CD4-positive, alpha-beta memory T cell (primary cell): ENCODE measurements around the gene CMTM3. TPM values are rescaled to one million over a fixed set of nuclear protein-coding genes. Genes with fewer than 3 reads are reported as not detected.
"Not testable (repeated sequence)": the region's sequence is repeated elsewhere in the genome, so short reads cannot be mapped to it uniquely, and the experiment has no call there.

ENCODE experiments used
- CTCF ChIA-PET: fragments of 350-600 bp; sonication (Branson Sonifier 250); formaldehyde crosslinking; loops from one replicate; lab custom pipeline; 2021; ENCODE audit warnings: inconsistent platforms; ENCODE audit not compliant: partially characterized antibody; lab: Charles Lee
- POLR2A ChIA-PET: fragments of 350-600 bp; sonication (Branson Sonifier 250); formaldehyde crosslinking; loops from one replicate; lab custom pipeline; 2021; ENCODE audit not compliant: partially characterized antibody; lab: Charles Lee
- DNase-seq, 5 donors: peaks; one replicate each; pipeline versions ENCODE4 v3.0.0 to v3.0.0-alpha.2; 2020 to 2022; ENCODE audit warnings: mixed read lengths in 1 of 5
- H3K27ac ChIP-seq: one replicate; pipeline ENCODE4 v1.7.0; 2013; ENCODE audit warnings: low read depth, low read length
- H3K27me3 ChIP-seq: 2 replicates; pipeline ENCODE4 v1.7.0; 2013; ENCODE audit warnings: mild to moderate bottlenecking, low read length, moderate library complexity; ENCODE audit not compliant: insufficient read depth
- H3K36me3 ChIP-seq: 2 replicates; pipeline ENCODE4 v1.7.0; 2013; ENCODE audit warnings: mild to moderate bottlenecking, low read length, moderate library complexity; ENCODE audit not compliant: insufficient read depth
- H3K4me1 ChIP-seq: 2 replicates; pipeline ENCODE4 v1.7.0; 2013; ENCODE audit warnings: mild to moderate bottlenecking, low read length, moderate library complexity; ENCODE audit not compliant: insufficient read depth
- H3K4me3 ChIP-seq, 2 donors: one replicate each; pipeline ENCODE4 v1.7.0; 2013; ENCODE audit warnings: low read length in 2 of 2, mild to moderate bottlenecking in 1 of 2
- H3K9me3 ChIP-seq, 2 donors: one replicate each; pipeline ENCODE4 v1.7.0; 2013; ENCODE audit warnings: low read length in 2 of 2, control low read depth in 1 of 2; ENCODE audit not compliant: control insufficient read depth in 1 of 2
- H3K27ac Mint-ChIP-seq, 7 donors: one replicate each; pipeline ENCODE4 v1.8.0; 2020 to 2021; ENCODE audit warnings: mixed read lengths in 7 of 7, mild to moderate bottlenecking in 6 of 7, inconsistent platforms in 3 of 7, moderate library complexity in 3 of 7
- H3K27me3 Mint-ChIP-seq, 2 donors: one replicate each; pipeline ENCODE4 v1.8.0; 2020 to 2021; ENCODE audit warnings: mixed read lengths in 2 of 2
- H3K36me3 Mint-ChIP-seq, 2 donors: one replicate each; pipeline ENCODE4 v1.8.0; 2020 to 2021; ENCODE audit warnings: mixed read lengths in 2 of 2, inconsistent platforms in 1 of 2, mild to moderate bottlenecking in 1 of 2
- H3K4me1 Mint-ChIP-seq, 4 donors: one replicate each; pipeline ENCODE4 v1.8.0; 2020 to 2021; ENCODE audit warnings: mixed read lengths in 4 of 4, mild to moderate bottlenecking in 1 of 4
- H3K4me3 Mint-ChIP-seq, 8 donors: one replicate each; pipeline ENCODE4 v1.8.0; 2020 to 2021; ENCODE audit warnings: mixed read lengths in 8 of 8, mild to moderate bottlenecking in 7 of 8, moderate library complexity in 6 of 8, inconsistent platforms in 3 of 8
- H3K9me3 Mint-ChIP-seq, 8 donors: one replicate each; pipeline ENCODE4 v1.8.0; 2020 to 2021; ENCODE audit warnings: mixed read lengths in 8 of 8, mild to moderate bottlenecking in 5 of 8, inconsistent platforms in 3 of 8, moderate library complexity in 1 of 8
- intact Hi-C: fragments of 100-400 bp; cut with micrococcal nuclease; formaldehyde crosslinking; loops from one replicate; pipeline ENCODE4 v1.15.1; 2023
- polyA plus RNA-seq, 2 donors: library from polyadenylated mRNA; unstranded; fragments of 300-500 nt; fragmentation: Illumina TruSeq; gene quantifications; one replicate each; pipeline ENCODE4 v1.2.3, GENCODE V29; 2021
- total RNA-seq, 2 experiments: library from RNA; stranded (reverse); gene quantifications; one replicate each; pipeline ENCODE4 v1.2.3, GENCODE V29; 2021

Gene CMTM3
- total and polyA plus RNA-seq, 4 experiments from 2014 or later, result 74.2 to 105 (median 86.6) TPM

DNA sequence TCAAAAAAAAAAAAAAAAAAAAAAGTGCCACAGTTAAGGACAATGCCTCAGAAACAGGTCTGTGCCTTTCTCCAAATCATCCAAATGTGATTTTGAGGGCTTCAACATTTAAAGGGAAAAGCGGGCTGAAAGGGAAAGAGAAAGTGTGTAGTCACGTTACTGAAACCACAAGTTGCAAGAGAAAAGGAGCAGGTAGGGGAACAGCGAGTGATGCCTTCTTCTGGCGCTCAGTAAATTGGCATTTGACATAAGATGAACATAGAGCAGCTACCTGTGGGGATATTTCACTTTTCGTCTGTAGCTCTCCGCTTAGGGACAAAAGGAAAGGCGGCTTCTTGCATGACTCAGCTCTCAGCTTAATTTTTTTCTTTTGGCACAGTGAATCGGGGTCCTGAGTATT is 14.2 kb upstream of the CMTM3 start:
- Histone ChIP-seq H3K27me3 (no peaks in the 10 kb centered on the region), H3K27ac (peak overlapping the region; percentile 34), H3K9me3 (no peaks in the 10 kb centered on the region), H3K4me1 (peaks cover 20% of the 10 kb centered on the region), H3K4me3 (peak overlapping the region in 1 of 2 donors; percentile 53), H3K36me3 (no peaks in the 10 kb centered on the region)
- Mint-ChIP-seq H3K36me3 (no peaks in the 10 kb centered on the region), H3K9me3 (no peaks in the 10 kb centered on the region), H3K27me3 (no peaks in the 10 kb centered on the region), H3K4me3 (peak overlapping the region; percentile 80 to 94 (median 87)), H3K4me1 (peaks cover 13 to 23% (median 19%) of the 10 kb centered on the region in 4 donors), H3K27ac (peak overlapping the region; percentile 19 to 96 (median 82))
- POLR2A ChIA-PET, result interaction anchor here (0.6 to 2.7 kb wide), 13 partner anchors 8 to 184 kb away, joined by 3 to 39 read pairs (median 7); partner anchors contain the start of genes CKLF, CMTM2 and CMTM3
- CTCF ChIA-PET, result interaction anchor here (0.6 to 3.1 kb wide), 29 partner anchors 9 to 240 kb away, joined by 3 to 62 read pairs (median 4); partner anchors contain the start of genes CKLF and NAE1
- DNase-seq, result peak in 4 of 5 donors; percentile 45 to 59 (median 51)
- intact Hi-C loops, result no loop called here

DNA sequence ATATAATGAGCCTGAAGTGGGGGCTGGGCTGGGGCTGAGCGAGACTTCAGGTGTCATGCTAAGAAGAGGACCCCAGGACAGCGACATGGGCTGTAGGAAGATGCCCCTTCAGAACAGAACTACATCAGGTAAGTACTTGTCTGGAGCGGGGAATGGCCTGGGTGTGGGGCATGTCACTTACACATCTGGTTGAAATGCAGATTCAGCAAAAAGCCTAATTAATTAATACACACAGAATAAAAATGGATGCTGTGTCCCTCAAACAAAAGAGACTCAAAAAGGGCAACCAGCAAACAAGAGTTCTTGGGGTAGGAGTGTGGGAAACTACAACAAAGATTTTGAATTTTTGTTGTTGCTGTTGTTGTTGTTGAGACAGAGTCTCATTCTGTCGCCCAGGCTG is 13.5 kb upstream of the CMTM3 start:
- Mint-ChIP-seq H3K27ac (no peak overlapping the region), H3K4me1 (peaks cover 11 to 23% (median 19%) of the 10 kb centered on the region in 4 donors), H3K27me3 (no peaks in the 10 kb centered on the region), H3K4me3 (peak overlapping the region in 4 of 8 donors; percentile 80 to 94 (median 88)), H3K9me3 (no peaks in the 10 kb centered on the region), H3K36me3 (no peaks in the 10 kb centered on the region)
- H3K27ac ChIP-seq, result no peak overlapping the region
- H3K27me3 ChIP-seq, result no peaks in the 10 kb centered on the region
- ChIA-PET POLR2A (interaction anchor here (0.6 to 2.7 kb wide), 8 partner anchors 9 to 112 kb away, joined by 3 to 39 read pairs (median 6); partner anchors contain the start of genes CMTM2 and CMTM3), CTCF (interaction anchor here (0.6 to 3.1 kb wide), 24 partner anchors 8 to 239 kb away, joined by 3 to 62 read pairs (median 6); partner anchors contain the start of genes CKLF and NAE1)
- no peak overlapping the region for H3K4me3 ChIP-seq
- H3K9me3 ChIP-seq, result no peaks in the 10 kb centered on the region
- intact Hi-C loops, result no loop called here
- H3K4me1 ChIP-seq, result peaks cover 20% of the 10 kb centered on the region
- H3K36me3 ChIP-seq, result no peaks in the 10 kb centered on the region
- DNase-seq, result no peak

GRCh38 chr16:66592241-66592640 is 12.3 kb upstream of the CMTM3 start:
- CTCF ChIA-PET, result interaction anchor here (1.2 kb wide), 1 partner anchor 16 kb away, joined by 5 read pairs; no protein-coding TSS in a partner anchor
- Histone ChIP-seq H3K4me3 (no peak overlapping the region), H3K36me3 (no peaks in the 10 kb centered on the region), H3K9me3 (no peaks in the 10 kb centered on the region), H3K27ac (no peak overlapping the region), H3K27me3 (no peaks in the 10 kb centered on the region), H3K4me1 (peaks cover 28% of the 10 kb centered on the region)
- intact Hi-C loops, result no loop called here
- POLR2A ChIA-PET, result interaction anchor here (0.6 to 1.3 kb wide), 2 partner anchors 12 to 45 kb away, joined by 3 to 4 read pairs; no protein-coding TSS in a partner anchor
- Mint-ChIP-seq H3K36me3 (no peaks in the 10 kb centered on the region), H3K27ac (no peak overlapping the region), H3K9me3 (no peaks in the 10 kb centered on the region), H3K4me3 (no peak overlapping the region), H3K4me1 (peaks cover 14 to 27% (median 24%) of the 10 kb centered on the region in 4 donors), H3K27me3 (no peaks in the 10 kb centered on the region)
- no peak for DNase-seq

DNA sequence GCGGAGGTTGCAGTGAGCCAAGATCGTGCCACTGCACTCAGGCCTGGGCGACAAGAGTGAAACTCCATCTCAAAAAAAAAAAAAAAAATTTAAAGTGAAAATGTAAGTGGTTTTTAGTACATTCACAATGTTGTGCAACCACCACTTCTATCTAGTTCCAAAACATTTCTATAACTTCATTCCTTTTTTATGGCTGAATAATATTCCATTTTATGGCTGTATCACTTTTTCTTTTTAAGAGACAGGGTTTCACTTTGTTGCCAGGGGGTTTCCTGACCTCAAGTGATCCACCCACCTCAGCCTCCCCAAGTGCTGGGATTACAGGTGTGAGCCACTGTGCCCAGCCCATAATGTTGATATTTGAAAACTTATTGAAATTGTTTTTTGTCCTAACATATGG is 11.7 kb upstream of the CMTM3 start:
- Histone ChIP-seq H3K4me3 (no peak overlapping the region), H3K27me3 (no peaks in the 10 kb centered on the region), H3K27ac (no peak overlapping the region), H3K9me3 (no peaks in the 10 kb centered on the region), H3K4me1 (peaks cover 33% of the 10 kb centered on the region), H3K36me3 (no peaks in the 10 kb centered on the region)
- no peaks in the 10 kb centered on the region for H3K36me3 Mint-ChIP-seq
- no peaks in the 10 kb centered on the region for H3K27me3 Mint-ChIP-seq
- no peak overlapping the region for H3K27ac Mint-ChIP-seq
- H3K4me3 Mint-ChIP-seq, result no peak overlapping the region
- H3K9me3 Mint-ChIP-seq, result peaks cover 0 to 1% (median 0%) of the 10 kb centered on the region in 8 donors
- ChIA-PET CTCF (no interaction called here), POLR2A (interaction anchor here (0.6 to 1.3 kb wide), 2 partner anchors 11 to 46 kb away, joined by 3 to 4 read pairs; no protein-coding TSS in a partner anchor)
- DNase-seq, result no peak
- intact Hi-C loops, result no loop called here
- peaks cover 17 to 32% (median 27%) of the 10 kb centered on the region in 4 donors for H3K4me1 Mint-ChIP-seq

- Mint-ChIP-seq H3K27ac (no peak overlapping the region), H3K36me3 (no peaks in the 10 kb centered on the region), H3K4me3 (no peak overlapping the region), H3K27me3 (no peaks in the 10 kb centered on the region), H3K9me3 (peaks cover 0 to 1% (median 0%) of the 10 kb centered on the region in 8 donors), H3K4me1 (peaks cover 16 to 35% (median 27%) of the 10 kb centered on the region in 4 donors)
- peaks cover 37% of the 10 kb centered on the region for H3K4me1 ChIP-seq
- intact Hi-C loops, result no loop called here
- no peak for DNase-seq
- H3K27me3 ChIP-seq, result no peaks in the 10 kb centered on the region
- H3K27ac ChIP-seq, result no peak overlapping the region
- no peaks in the 10 kb centered on the region for H3K36me3 ChIP-seq
- POLR2A ChIA-PET, result interaction anchor here (0.6 to 2.2 kb wide), 3 partner anchors 9 to 145 kb away, joined by 3 to 8 read pairs (median 3); partner anchors contain the start of gene CMTM3
- H3K9me3 ChIP-seq, result no peaks in the 10 kb centered on the region
- CTCF ChIA-PET, result interaction anchor here (1.2 to 6.7 kb wide), 2 partner anchors 13 to 82 kb away, joined by 4 to 35 read pairs; no protein-coding TSS in a partner anchor
- no peak overlapping the region for H3K4me3 ChIP-seq
Measured at GRCh38 chr16:66594739-66595138, 9.8 kb upstream of the CMTM3 start.

DNA sequence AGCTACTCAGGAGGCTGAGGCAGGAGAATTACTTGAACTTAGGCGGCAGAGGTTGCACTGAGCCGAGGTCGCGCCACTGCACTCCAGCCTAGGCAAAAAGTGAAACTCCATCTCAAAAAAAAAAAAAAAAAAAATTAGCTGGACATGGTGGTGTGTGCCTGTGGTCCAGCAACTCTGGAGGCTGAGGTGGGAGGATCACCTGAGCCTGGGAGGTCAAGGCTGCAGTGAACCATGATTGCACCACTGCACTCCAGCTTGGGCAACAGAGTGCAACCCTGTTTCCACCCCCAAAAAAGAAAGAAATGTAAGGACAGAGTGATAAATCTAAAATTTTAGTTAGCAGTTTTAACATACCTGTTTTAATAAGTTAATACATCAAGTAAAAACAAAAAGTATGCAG is 7.9 kb upstream of the CMTM3 start:
- peaks cover 15 to 30% (median 20%) of the 10 kb centered on the region in 4 donors for H3K4me1 Mint-ChIP-seq
- H3K4me3 Mint-ChIP-seq, result not testable (repeated sequence)
- POLR2A ChIA-PET, result interaction anchor here (1.5 kb wide), 1 partner anchor 44 kb away, joined by 5 read pairs; the partner anchor contains the start of gene CKLF

More for the DNA sequence above, 7.9 kb upstream of the CMTM3 start:
- intact Hi-C loops, H3K27me3 ChIP-seq, H3K4me3 ChIP-seq, DNase-seq, H3K36me3 ChIP-seq, H3K9me3 ChIP-seq, H3K27ac Mint-ChIP-seq, H3K27ac ChIP-seq, H3K36me3 Mint-ChIP-seq, H3K27me3 Mint-ChIP-seq, H3K9me3 Mint-ChIP-seq: not testable (repeated sequence)
- CTCF ChIA-PET, result interaction anchor here (0.7 to 6.7 kb wide), 4 partner anchors 11 to 190 kb away, joined by 3 to 35 read pairs (median 6); no protein-coding TSS in a partner anchor
- H3K4me1 ChIP-seq, result peaks cover 26% of the 10 kb centered on the region
